ENCODE data around the gene PGGHG.
"Not testable (repeated sequence)": the region's sequence is repeated elsewhere in the genome, so short reads cannot be mapped to it uniquely, and the experiment has no call there.

PGGHG gene

GRCh38 chr11:261624-262023, 27.3 kb upstream of the PGGHG start:
- peaks cover 4 to 14% (median 9%) of the 10 kb centered on the region in 10 experiments; a peak in 16 of 20 replicates for H3K4me1 ChIP-seq
- H3K9me3 ChIP-seq (replicated peaks in 1 of 11) = peaks cover 7 to 16% (median 8%) of the 10 kb centered on the region in 11 experiments; a peak in 20 of 22 replicates
- no peaks in the 10 kb centered on the region; a peak in 1 of 22 replicates for H4K20me1 ChIP-seq
- no peak overlapping the region for H3K9ac ChIP-seq
- H3K4me3 ChIP-seq = no peak overlapping the region
- H3K27me3 ChIP-seq = no peaks in the 10 kb centered on the region
- H3K4me2 ChIP-seq = no peak overlapping the region
- no peak for TF ChIP-seq Cebpa-rat (IDR thresholded peaks at IDR 0.05)
- H3K36me3 ChIP-seq = no peaks in the 10 kb centered on the region; a peak in 1 of 22 replicates
- H3K27ac ChIP-seq = no peak overlapping the region

GRCh38 chr11:266676-267439, 22.1 kb upstream of the PGGHG start:
- Histone ChIP-seq H3K27ac (peak overlapping the region in 7 of 11 experiments; percentile 25 to 60 (median 42); a peak in 10 of 22 replicates), H3K4me2 (no peak overlapping the region; a peak in 1 of 22 replicates)

GRCh38 chr11:267491-267994, 21.4 kb upstream of the PGGHG start:
- peak overlapping the region; percentile 97 to 100 (median 99) for H3K27ac ChIP-seq
- no peak for TF ChIP-seq Cebpa-rat (IDR thresholded peaks at IDR 0.05)
- no peaks in the 10 kb centered on the region for H4K20me1 ChIP-seq
- peak overlapping the region; percentile 91 to 99 (median 97) for H3K9ac ChIP-seq
- H3K27me3 ChIP-seq = no peaks in the 10 kb centered on the region
- peak overlapping the region; percentile 53 to 76 (median 66) for H3K4me3 ChIP-seq
- peak overlapping the region; percentile 82 to 100 (median 98) for H3K4me2 ChIP-seq
- no peaks in the 10 kb centered on the region; a peak in 1 of 22 replicates for H3K36me3 ChIP-seq
- peaks cover 7 to 11% (median 8%) of the 10 kb centered on the region in 11 experiments; a peak in 20 of 22 replicates for H3K9me3 ChIP-seq (replicated peaks in 1 of 11)
- peaks cover 37 to 47% (median 41%) of the 10 kb centered on the region in 10 experiments for H3K4me1 ChIP-seq

More at GRCh38 chr11:266676-267439, 22.1 kb upstream of the PGGHG start:
- Histone ChIP-seq H3K9me3 (replicated peaks in 1 of 11) (peaks cover 7 to 11% (median 8%) of the 10 kb centered on the region in 11 experiments; a peak in 20 of 22 replicates), H4K20me1 (no peaks in the 10 kb centered on the region), H3K9ac (no peak overlapping the region), H3K4me1 (peaks cover 30 to 40% (median 36%) of the 10 kb centered on the region in 10 experiments), H3K4me3 (no peak overlapping the region), H3K27me3 (no peaks in the 10 kb centered on the region), H3K36me3 (no peaks in the 10 kb centered on the region; a peak in 1 of 22 replicates)
- no peak for TF ChIP-seq Cebpa-rat (IDR thresholded peaks at IDR 0.05)

GRCh38 chr11:268716-269145, 20.2 kb upstream of the PGGHG start:
- H3K27me3 ChIP-seq, H3K36me3 ChIP-seq, H4K20me1 ChIP-seq: not testable (repeated sequence)
- Histone ChIP-seq H3K4me1 (peaks cover 37 to 49% (median 44%) of the 10 kb centered on the region in 10 experiments), H3K27ac (peak overlapping the region; percentile 97 to 100 (median 99)), H3K4me2 (peak overlapping the region; percentile 82 to 100 (median 98)), H3K9ac (peak overlapping the region; percentile 91 to 99 (median 97)), H3K4me3 (peak overlapping the region; percentile 53 to 76 (median 66)), H3K9me3 (replicated peaks in 1 of 11) (peaks cover 7 to 17% (median 9%) of the 10 kb centered on the region in 11 experiments; a peak in 20 of 22 replicates)
- TF ChIP-seq Cebpa-rat (IDR thresholded peaks at IDR 0.05) = 0 out of 22 replicates have a peak, but pooled peaks of 1 of the 11 experiments have one; percentile 4

GRCh38 chr11:269146-269890, 19.6 kb upstream of the PGGHG start:
- peaks cover 7 to 17% (median 9%) of the 10 kb centered on the region in 11 experiments; a peak in 20 of 22 replicates for H3K9me3 ChIP-seq (replicated peaks in 1 of 11)
- peak overlapping the region; percentile 97 to 100 (median 99) for H3K27ac ChIP-seq
- no peaks in the 10 kb centered on the region; a peak in 1 of 22 replicates for H3K36me3 ChIP-seq
- TF ChIP-seq Cebpa-rat (IDR thresholded peaks at IDR 0.05) = peak; percentile 50 to 100 (median 97); a peak in 19 of 22 replicates
- H3K4me1 ChIP-seq = peaks cover 37 to 52% (median 45%) of the 10 kb centered on the region in 10 experiments
- H3K4me2 ChIP-seq = peak overlapping the region; percentile 90 to 100 (median 98)
- H3K27me3 ChIP-seq = no peaks in the 10 kb centered on the region
- no peaks in the 10 kb centered on the region for H4K20me1 ChIP-seq
- peak overlapping the region; percentile 91 to 99 (median 97) for H3K9ac ChIP-seq
- H3K4me3 ChIP-seq = peak overlapping the region; percentile 53 to 76 (median 66); a peak in 19 of 20 replicates

GRCh38 chr11:270451-271318, 18.2 kb upstream of the PGGHG start:
- H3K9me3 ChIP-seq (replicated peaks in 1 of 11) = peaks cover 6 to 15% (median 7%) of the 10 kb centered on the region in 11 experiments; a peak in 20 of 22 replicates
- TF ChIP-seq Cebpa-rat (IDR thresholded peaks at IDR 0.05) = no peak
- H4K20me1 ChIP-seq = no peaks in the 10 kb centered on the region
- peak overlapping the region; percentile 97 to 100 (median 99) for H3K27ac ChIP-seq
- H3K4me2 ChIP-seq = peak overlapping the region; percentile 78 to 100 (median 96)
- no peaks in the 10 kb centered on the region; a peak in 1 of 22 replicates for H3K36me3 ChIP-seq
- H3K4me3 ChIP-seq = peak overlapping the region in 3 of 10 experiments; percentile 12 to 72 (median 28); a peak in 3 of 20 replicates
- peak overlapping the region; percentile 91 to 99 (median 97) for H3K9ac ChIP-seq
- H3K4me1 ChIP-seq = peaks cover 37 to 66% (median 47%) of the 10 kb centered on the region in 10 experiments
- no peaks in the 10 kb centered on the region for H3K27me3 ChIP-seq

GRCh38 chr11:271319-271715, 17.6 kb upstream of the PGGHG start:
- peaks cover under 1 to 15% (median 5%) of the 10 kb centered on the region in 11 experiments; a peak in 16 of 22 replicates for H3K9me3 ChIP-seq (replicated peaks in 1 of 11)
- H3K9ac ChIP-seq = peak overlapping the region; percentile 91 to 99 (median 97)
- TF ChIP-seq Cebpa-rat (IDR thresholded peaks at IDR 0.05) = no peak
- H3K4me2 ChIP-seq = peak overlapping the region; percentile 78 to 100 (median 96)
- H3K27ac ChIP-seq = peak overlapping the region; percentile 97 to 100 (median 99)
- H3K4me1 ChIP-seq = peaks cover 37 to 70% (median 47%) of the 10 kb centered on the region in 10 experiments
- no peaks in the 10 kb centered on the region for H3K36me3 ChIP-seq
- peaks cover 0 to under 1% (median 0%) of the 10 kb centered on the region in 11 experiments; a peak in 1 of 22 replicates for H3K27me3 ChIP-seq
- no peaks in the 10 kb centered on the region for H4K20me1 ChIP-seq
- peak overlapping the region in 1 of 10 experiments; percentile 12; a peak in 2 of 20 replicates for H3K4me3 ChIP-seq
